GM12864 (cell line): ENCODE data around the gene FGFBP3.
A peak's percentile ranks its signal among the peaks of the same experiment; 100 is the strongest.

Source experiments
- DNase-seq: peaks from one replicate; pipeline ENCODE4 v3.0.0-alpha.2; 2011; ENCODE audit warnings: low read depth
- H3K4me3 ChIP-seq: 2 replicates; pipeline ENCODE4 v1.5.1; 2011; ENCODE audit warnings: mild to moderate bottlenecking, low read depth, low read length, control low read depth
- TF ChIP-seq, protein P1 (sequence below): IDR thresholded peaks from 2 replicates; pipeline ENCODE4 v1.5.1; 2011; ENCODE audit warnings: low read depth, mild to moderate bottlenecking, moderate library complexity, low read length, control low read depth, inconsistent platforms; ENCODE audit errors: missing control alignments

FGFBP3 gene

DNA sequence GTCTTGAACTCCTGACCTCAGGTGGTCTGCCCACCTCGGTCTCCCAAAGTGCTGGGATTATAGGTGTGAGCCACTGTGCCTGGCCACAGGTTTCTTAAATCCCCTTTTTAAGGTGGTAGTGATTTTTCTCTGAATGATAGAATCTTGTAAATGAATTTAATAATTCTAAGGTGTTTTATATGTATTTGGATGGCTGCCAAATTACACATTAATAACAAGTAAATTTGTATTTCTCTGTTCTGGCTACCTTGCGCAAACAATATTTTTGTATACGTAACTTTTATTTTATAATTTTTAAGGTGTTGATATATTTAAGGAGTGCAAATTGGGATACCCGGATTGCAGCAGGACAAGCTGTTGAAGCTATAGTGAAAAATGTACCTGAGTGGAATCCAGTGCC is 30.4 kb upstream of the FGFBP3 start:
- DNase-seq: no peak
- TF ChIP-seq, protein P1, sequence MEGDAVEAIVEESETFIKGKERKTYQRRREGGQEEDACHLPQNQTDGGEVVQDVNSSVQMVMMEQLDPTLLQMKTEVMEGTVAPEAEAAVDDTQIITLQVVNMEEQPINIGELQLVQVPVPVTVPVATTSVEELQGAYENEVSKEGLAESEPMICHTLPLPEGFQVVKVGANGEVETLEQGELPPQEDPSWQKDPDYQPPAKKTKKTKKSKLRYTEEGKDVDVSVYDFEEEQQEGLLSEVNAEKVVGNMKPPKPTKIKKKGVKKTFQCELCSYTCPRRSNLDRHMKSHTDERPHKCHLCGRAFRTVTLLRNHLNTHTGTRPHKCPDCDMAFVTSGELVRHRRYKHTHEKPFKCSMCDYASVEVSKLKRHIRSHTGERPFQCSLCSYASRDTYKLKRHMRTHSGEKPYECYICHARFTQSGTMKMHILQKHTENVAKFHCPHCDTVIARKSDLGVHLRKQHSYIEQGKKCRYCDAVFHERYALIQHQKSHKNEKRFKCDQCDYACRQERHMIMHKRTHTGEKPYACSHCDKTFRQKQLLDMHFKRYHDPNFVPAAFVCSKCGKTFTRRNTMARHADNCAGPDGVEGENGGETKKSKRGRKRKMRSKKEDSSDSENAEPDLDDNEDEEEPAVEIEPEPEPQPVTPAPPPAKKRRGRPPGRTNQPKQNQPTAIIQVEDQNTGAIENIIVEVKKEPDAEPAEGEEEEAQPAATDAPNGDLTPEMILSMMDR: no peak
- no peak overlapping the region for H3K4me3 ChIP-seq

DNA sequence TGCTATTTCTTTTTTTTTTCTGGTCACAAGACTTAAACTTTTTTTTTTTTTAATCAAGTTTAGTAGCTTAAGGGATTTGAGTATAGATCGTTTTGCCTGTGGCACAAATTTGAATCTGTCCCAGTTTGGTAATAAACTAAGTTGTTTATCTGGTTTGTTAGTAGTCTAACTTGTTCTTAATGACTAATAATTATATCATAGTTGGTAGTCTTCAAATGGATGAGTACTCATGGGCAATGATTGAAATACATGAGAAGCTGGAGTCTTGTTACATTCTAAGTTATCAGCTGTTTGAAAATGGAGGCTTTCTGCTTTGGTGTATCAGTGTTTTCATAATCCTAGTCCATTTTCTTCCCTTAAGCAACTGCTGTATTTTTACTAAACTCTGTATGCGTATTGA is 26.6 kb upstream of the FGFBP3 start:
- no peak overlapping the region for H3K4me3 ChIP-seq
- TF ChIP-seq, protein P1: no peak
- DNase-seq: no peak

DNA sequence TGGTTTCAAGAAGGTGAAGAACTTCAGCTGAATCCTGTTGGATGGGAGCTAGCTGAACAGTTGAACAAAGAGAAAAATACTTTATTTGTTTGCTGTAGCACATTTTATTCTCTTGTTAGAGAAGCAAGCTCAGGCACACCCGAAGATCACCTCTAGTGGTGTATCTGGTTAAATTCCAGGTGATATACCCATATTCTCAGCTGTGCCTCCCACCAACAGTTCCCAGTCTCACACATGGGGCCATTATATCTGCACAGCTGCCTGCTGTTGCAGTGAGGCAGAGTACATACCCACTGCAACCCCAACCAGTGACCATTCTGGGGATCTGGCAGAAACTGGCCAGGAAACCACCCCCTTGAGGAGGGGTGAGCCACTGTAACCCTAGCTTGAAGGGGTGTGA is 23.5 kb upstream of the FGFBP3 start:
- TF ChIP-seq, protein P1: no peak
- no peak for DNase-seq
- H3K4me3 ChIP-seq: no peak overlapping the region

DNA sequence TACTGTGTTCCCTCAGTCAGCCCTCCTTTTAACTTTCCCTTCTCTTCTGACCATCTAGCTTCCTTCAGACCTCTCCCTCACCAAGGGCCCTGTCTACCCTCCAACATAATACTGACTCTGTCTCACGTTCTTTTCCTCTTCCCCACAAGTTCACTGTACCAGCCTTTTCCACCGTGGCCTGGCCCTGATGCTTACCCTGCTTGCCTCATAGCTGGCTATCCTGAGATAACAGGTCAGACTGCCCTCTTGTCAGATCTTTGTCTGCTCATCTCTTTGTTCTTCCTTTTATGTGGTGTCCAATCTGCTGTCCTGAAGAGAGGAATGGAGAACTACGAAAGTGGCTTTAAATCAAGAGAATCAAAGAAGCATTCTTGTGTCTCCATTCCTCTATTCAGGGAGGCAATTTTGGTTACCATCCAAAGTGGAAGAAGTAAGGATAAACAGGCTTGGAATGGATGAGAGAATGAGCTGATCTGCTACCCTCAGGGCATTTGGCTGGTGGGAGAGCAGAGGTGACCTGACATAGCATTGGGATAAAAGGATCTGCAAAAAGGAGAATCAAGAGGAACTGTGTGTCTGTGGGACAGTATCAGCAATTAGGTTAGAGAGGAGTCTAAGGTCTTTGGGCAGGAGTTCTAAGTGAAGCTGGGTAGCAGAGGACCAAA is 22.4 kb upstream of the FGFBP3 start:
- DNase-seq: no peak
- TF ChIP-seq, protein P1: no peak
- no peak overlapping the region for H3K4me3 ChIP-seq

DNA sequence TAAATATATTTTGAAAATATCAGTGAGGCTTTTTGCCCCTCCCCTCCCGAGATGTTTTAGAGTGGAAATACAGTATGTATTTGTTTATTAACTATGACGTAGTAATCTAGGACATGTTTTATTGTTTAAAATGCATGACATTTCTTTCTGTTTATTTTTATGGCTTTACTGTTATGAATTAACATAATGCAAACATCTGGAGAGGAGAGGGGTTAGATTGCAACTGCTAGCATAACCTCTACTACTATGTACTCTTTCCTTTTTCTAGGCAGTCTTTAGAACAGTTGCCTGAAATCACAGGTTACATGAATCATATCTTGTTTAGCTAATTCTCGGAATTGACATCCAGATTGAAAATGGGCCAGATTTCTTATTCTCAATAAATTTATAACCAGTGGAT is 21.7 kb upstream of the FGFBP3 start:
- TF ChIP-seq, protein P1: no peak
- no peak for DNase-seq
- no peak overlapping the region for H3K4me3 ChIP-seq

DNA sequence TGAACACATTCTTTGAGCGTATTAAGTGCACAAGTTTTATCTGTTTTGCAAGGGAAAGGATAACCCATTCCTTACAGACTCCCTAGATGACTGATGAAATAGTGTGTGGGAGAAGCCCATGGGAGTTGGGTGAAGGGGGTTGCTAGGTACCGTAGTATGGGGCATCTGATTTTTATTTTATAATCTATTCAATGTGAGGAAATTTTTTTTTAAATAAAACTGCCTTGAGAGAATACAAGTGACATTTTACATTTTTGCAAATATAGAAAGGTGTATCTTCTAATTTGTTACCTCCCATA is 15.7 kb upstream of the FGFBP3 start:
- TF ChIP-seq, protein P1: no peak
- DNase-seq: no peak
- H3K4me3 ChIP-seq: peak overlapping the region; percentile 100
